IMR-90 (cell line): ENCODE measurements around the gene KCNAB2.

Source experiments
- POLR2A ChIP-seq: IDR thresholded peaks from 2 replicates; pipeline ENCODE4 v1.6.1; 2012; ENCODE audit warnings: mild to moderate bottlenecking, low read depth, low read length
- TF ChIP-seq, protein P1 (sequence below): conservative IDR thresholded peaks from 2 replicates; pipeline ENCODE4 v1.5.1; 2012; ENCODE audit warnings: mild to moderate bottlenecking, low read depth, low read length, improper control_type of control experiment

DNA sequence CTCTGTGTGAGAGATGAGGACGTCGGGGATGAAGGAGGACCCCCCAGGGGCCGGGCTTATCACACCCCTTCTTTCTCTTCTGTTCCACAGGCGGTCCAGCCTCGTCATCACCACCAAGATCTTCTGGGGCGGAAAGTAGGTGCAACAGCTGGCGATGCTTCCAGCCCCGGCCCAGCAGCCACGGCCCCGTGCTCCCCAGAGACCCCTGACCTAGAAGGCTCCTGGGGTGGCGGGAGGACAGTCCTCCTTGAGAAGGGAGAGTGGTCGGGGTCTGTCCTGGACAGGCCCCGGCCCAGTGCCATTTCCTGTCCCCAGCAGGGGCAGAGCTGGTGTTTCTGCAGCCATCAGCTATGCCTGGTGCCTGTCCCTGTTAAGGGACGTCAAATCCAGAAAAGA lies 41.7 kb downstream of the KCNAB2 start:
- TF ChIP-seq POLR2A: no peak
- TF ChIP-seq, protein P1, sequence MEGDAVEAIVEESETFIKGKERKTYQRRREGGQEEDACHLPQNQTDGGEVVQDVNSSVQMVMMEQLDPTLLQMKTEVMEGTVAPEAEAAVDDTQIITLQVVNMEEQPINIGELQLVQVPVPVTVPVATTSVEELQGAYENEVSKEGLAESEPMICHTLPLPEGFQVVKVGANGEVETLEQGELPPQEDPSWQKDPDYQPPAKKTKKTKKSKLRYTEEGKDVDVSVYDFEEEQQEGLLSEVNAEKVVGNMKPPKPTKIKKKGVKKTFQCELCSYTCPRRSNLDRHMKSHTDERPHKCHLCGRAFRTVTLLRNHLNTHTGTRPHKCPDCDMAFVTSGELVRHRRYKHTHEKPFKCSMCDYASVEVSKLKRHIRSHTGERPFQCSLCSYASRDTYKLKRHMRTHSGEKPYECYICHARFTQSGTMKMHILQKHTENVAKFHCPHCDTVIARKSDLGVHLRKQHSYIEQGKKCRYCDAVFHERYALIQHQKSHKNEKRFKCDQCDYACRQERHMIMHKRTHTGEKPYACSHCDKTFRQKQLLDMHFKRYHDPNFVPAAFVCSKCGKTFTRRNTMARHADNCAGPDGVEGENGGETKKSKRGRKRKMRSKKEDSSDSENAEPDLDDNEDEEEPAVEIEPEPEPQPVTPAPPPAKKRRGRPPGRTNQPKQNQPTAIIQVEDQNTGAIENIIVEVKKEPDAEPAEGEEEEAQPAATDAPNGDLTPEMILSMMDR: no peak
